SK-N-SH (cell line): ENCODE data around the gene NDUFS6. TPM values are rescaled to one million over a fixed set of nuclear protein-coding genes. Genes with fewer than 3 reads are reported as not detected.

Source experiments
- CTCF ChIA-PET: fragments of 300-600, 350-600 bp; formaldehyde crosslinking; extraction: SDS; loops from one replicate; lab custom pipeline; 2021; lab: Yijun Ruan, JAX
- POLR2A ChIA-PET: fragments of 350-600 bp; sonication (Branson Sonifier 250); formaldehyde crosslinking; extraction: SDS; loops from one replicate; lab custom pipeline; 2020; ENCODE audit warnings: antibody characterized with exemption, inconsistent platforms; lab: Yijun Ruan, JAX
- DNase-seq: peaks from one replicate; pipeline ENCODE4 v3.0.0; 2012
- H2AFZ ChIP-seq: fragments of 200-600 bp; sonication (generic); 2 replicates; pipeline ENCODE4 v1.8.1; 2016; ENCODE audit warnings: antibody characterized with exemption, mild to moderate bottlenecking, low read depth
- H3F3A ChIP-seq: fragments of 200-600 bp; sonication (generic); replicated peaks from 2 replicates; pipeline ENCODE3; 2016; ENCODE audit warnings: antibody characterized with exemption, mild to moderate bottlenecking; ENCODE audit not compliant: insufficient read depth
- H3K27ac ChIP-seq, 2 experiments: fragments of 200-500 bp in 1 of 2; fragments of 200-600 bp in 1 of 2; sonication (Bioruptor generic) in 1 of 2; sonication (generic), shearing (Covaris generic) in 1 of 2; 2 replicates each; pipeline versions ENCODE4 v1.5.1 to v1.6.1; 2014 to 2016; ENCODE audit warnings: low read depth in 2 of 2, inconsistent platforms in 1 of 2, low read length in 1 of 2, mild to moderate bottlenecking in 1 of 2, mixed read lengths in 1 of 2
- H3K27me3 ChIP-seq: fragments of 200-600 bp; sonication (generic), shearing (Covaris generic); 2 replicates; pipeline ENCODE4 v1.6.1; 2016; ENCODE audit warnings: mixed run types; ENCODE audit not compliant: insufficient read depth
- H3K36me3 ChIP-seq, 2 experiments: fragments of 200-500 bp in 1 of 2; fragments of 200-600 bp in 1 of 2; sonication (Bioruptor generic) in 1 of 2; sonication (generic) in 1 of 2; replicated peaks in 1 of 2; 2 replicates each; pipeline versions ENCODE3 to v1.5.1; 2014 to 2016; ENCODE audit warnings: low read length in 1 of 2, mild to moderate bottlenecking in 1 of 2; ENCODE audit not compliant: insufficient read depth in 2 of 2, control insufficient read depth in 1 of 2
- H3K4me1 ChIP-seq, 2 experiments: fragments of 200-500 bp in 1 of 2; fragments of 200-600 bp in 1 of 2; sonication (Bioruptor generic) in 1 of 2; sonication (generic), shearing (Covaris generic) in 1 of 2; 2 replicates each; pipeline versions ENCODE4 v1.5.1 to v1.6.1; 2014 to 2016; ENCODE audit warnings: low read depth in 1 of 2, low read length in 1 of 2, mixed run types in 1 of 2; ENCODE audit not compliant: insufficient read depth in 2 of 2, control insufficient read depth in 1 of 2
- H3K4me2 ChIP-seq: fragments of 200-600 bp; sonication (generic), shearing (Covaris generic); 2 replicates; pipeline ENCODE4 v1.6.1; 2017; ENCODE audit warnings: mixed run types
- H3K4me3 ChIP-seq, 2 experiments: fragments of 200-500 bp in 1 of 2; fragments of 200-600 bp in 1 of 2; sonication (Bioruptor generic) in 1 of 2; sonication (generic), shearing (Covaris generic) in 1 of 2; 2 replicates each; pipeline versions ENCODE4 v1.5.1 to v1.8.1; 2014 to 2016; ENCODE audit warnings: low read depth in 2 of 2, inconsistent platforms in 1 of 2, low read length in 1 of 2, mild to moderate bottlenecking in 1 of 2, mixed read lengths in 1 of 2, moderate library complexity in 1 of 2
- H3K79me2 ChIP-seq: fragments of 200-600 bp; sonication (generic); 2 replicates; pipeline ENCODE4 v1.8.1; 2017; ENCODE audit warnings: mild to moderate bottlenecking; ENCODE audit not compliant: insufficient read depth
- H3K9ac ChIP-seq: fragments of 200-600 bp; sonication (generic); 2 replicates; pipeline ENCODE4 v1.6.1; 2017; ENCODE audit warnings: mixed run types
- H3K9me2 ChIP-seq: fragments of 200-600 bp; sonication (generic); 2 replicates; pipeline ENCODE4 v1.6.1; 2017; ENCODE audit warnings: mixed run types
- H3K9me3 ChIP-seq: fragments of 200-600 bp; sonication (generic); 2 replicates; pipeline ENCODE4 v1.6.1; 2017; ENCODE audit warnings: mixed run types, mild to moderate bottlenecking, moderate library complexity
- H4K20me1 ChIP-seq: fragments of 200-600 bp; sonication (generic); 2 replicates; pipeline ENCODE4 v1.6.1; 2017; ENCODE audit warnings: mild to moderate bottlenecking, mixed run types; ENCODE audit not compliant: insufficient read depth
- CHD2 ChIP-seq: fragments of 150-350 bp; IDR thresholded peaks from 2 replicates; pipeline ENCODE4 v1.6.1; 2018; ENCODE audit warnings: low read length; ENCODE audit not compliant: partially characterized antibody
- EP300 ChIP-seq, 2 experiments: IDR thresholded peaks; 2 replicates each; pipeline versions ENCODE4 v1.4.0 to v1.6.1; 2012; ENCODE audit warnings: borderline replicate concordance in 1 of 2, low read depth in 1 of 2, low read length in 1 of 2
- FOXM1 ChIP-seq: IDR thresholded peaks from 2 replicates; pipeline ENCODE4 v1.4.0; 2012; ENCODE audit warnings: low read depth, mild to moderate bottlenecking
- GABPA ChIP-seq: IDR thresholded peaks from 2 replicates; pipeline ENCODE4 v1.4.0; 2012; ENCODE audit warnings: low read depth, mild to moderate bottlenecking
- GATA2 ChIP-seq: sonication (generic); formaldehyde crosslinking; IDR thresholded peaks from 2 replicates; pipeline ENCODE4 v1.5.0; 2020; ENCODE audit warnings: mild to moderate bottlenecking, missing genetic modification reagents
- IRF3 ChIP-seq: fragments of 150-350 bp; IDR thresholded peaks from 2 replicates; pipeline ENCODE4 v1.6.1; 2016; ENCODE audit warnings: mild to moderate bottlenecking, low read depth, low read length
- JUND ChIP-seq: IDR thresholded peaks from 2 replicates; pipeline ENCODE4 v1.4.0; 2012
- NFIC ChIP-seq: IDR thresholded peaks from 2 replicates; pipeline ENCODE4 v1.4.0; 2012; ENCODE audit warnings: borderline replicate concordance
- NRF1 ChIP-seq: IDR thresholded peaks from 2 replicates; pipeline ENCODE4 v1.6.1; 2012; ENCODE audit warnings: low read depth, mild to moderate bottlenecking, low read length
- POLR2AphosphoS5 ChIP-seq: IDR thresholded peaks from 2 replicates; pipeline ENCODE4 v1.6.1; 2012; ENCODE audit warnings: low read depth, low read length
- RCOR1 ChIP-seq: fragments of 150-350 bp; IDR thresholded peaks from 2 replicates; pipeline ENCODE4 v1.6.1; 2017; ENCODE audit warnings: antibody characterized with exemption, low read length
- RXRA ChIP-seq: IDR thresholded peaks from 2 replicates; pipeline ENCODE4 v1.4.0; 2012; ENCODE audit warnings: low read depth, mild to moderate bottlenecking, borderline replicate concordance
- SIN3A ChIP-seq: IDR thresholded peaks from 2 replicates; pipeline ENCODE4 v1.6.1; 2012; ENCODE audit warnings: low read depth, mild to moderate bottlenecking, low read length, moderate library complexity, borderline replicate concordance
- SMC3 ChIP-seq: IDR thresholded peaks from 2 replicates; pipeline ENCODE4 v1.6.1; 2012; ENCODE audit warnings: low read depth, low read length, improper control_type of control experiment
- TCF12 ChIP-seq: IDR thresholded peaks from 2 replicates; pipeline ENCODE4 v1.4.0; 2012
- USF1 ChIP-seq: IDR thresholded peaks from 2 replicates; pipeline ENCODE4 v1.4.0; 2012; ENCODE audit warnings: low read depth, borderline replicate concordance
- USF2 ChIP-seq: fragments of 150-350 bp; IDR thresholded peaks from 2 replicates; pipeline ENCODE4 v1.6.1; 2017; ENCODE audit warnings: antibody characterized with exemption, low read length, low read depth, borderline replicate concordance
- ZBTB33 ChIP-seq: IDR thresholded peaks from 2 replicates; pipeline ENCODE4 v1.4.0; 2012; ENCODE audit warnings: low read depth, borderline replicate concordance
- whole genome bisulfite sequencing: methylation state at CpG from one replicate; pipeline ENCODE4 v1.1.6; 2017; ENCODE audit warnings: low lambda C conversion rate; 5-methylcytosine and 5-hydroxymethylcytosine counted together
- polyA plus RNA-seq, 3 experiments: library from polyadenylated mRNA; depleted of rRNA; stranded (reverse); fragments of >200 nt; gene quantifications; 2 replicates each; pipeline ENCODE4 v1.2.3, GENCODE V29; 2012

Gene NDUFS6
- polyA plus RNA-seq, 1 of the 3 experiments (the other 2 are of a cell fraction) = 316 TPM

- CTCF ChIA-PET = interaction anchor here (1.0 kb wide), 1 partner anchor 17 kb away, joined by 3 read pairs; no protein-coding TSS in a partner anchor
- Histone ChIP-seq H4K20me1 (no peaks in the 10 kb centered on the region), H3K9me2 (no peaks in the 10 kb centered on the region), H3K4me3 (no peak overlapping the region), H3K9ac (no peak overlapping the region), H3K9me3 (no peaks in the 10 kb centered on the region)
- TF ChIP-seq FOXM1 (no peak), ZBTB33 (no peak), SMC3 (no peak), IRF3 (no peak), CHD2 (no peak), GATA2 (CRISPR knock-in tag) (no peak), EP300 (IDR thresholded peaks at IDR 0.05; ENCODE audit: borderline replicate concordance in 1 of 2, low read depth in 1 of 2, low read length in 1 of 2) (no peak), POLR2AphosphoS5 (no peak), RCOR1 (no peak), USF1 (no peak), SIN3A (no peak), GABPA (no peak), TCF12 (no peak), USF2 (no peak), NFIC (no peak), RXRA (no peak), JUND (no peak), NRF1 (no peak)
- TF ChIP-seq, all 33 proteins: peak for 0
- POLR2A ChIA-PET = no interaction called here
- peaks cover 0 to 3% of the 10 kb centered on the region in 2 experiments for H3K36me3 ChIP-seq
- no peak overlapping the region for H3K4me2 ChIP-seq
- H3K27me3 ChIP-seq = peaks cover 14% of the 10 kb centered on the region
- H2AFZ ChIP-seq = no peak overlapping the region
- 95% methylated on average over 39 of the region's 39 CpGs for WGBS
- no peaks in the 10 kb centered on the region for H3K79me2 ChIP-seq
- no peaks in the 10 kb centered on the region for H3F3A ChIP-seq
- no peaks in the 10 kb centered on the region for H3K4me1 ChIP-seq
- no peak overlapping the region for H3K27ac ChIP-seq
- no peak for DNase-seq
These were observed 26.7 kb downstream of the NDUFS6 start for GRCh38 chr5:1827886-1828397.
